ENCODE data around the gene APOM. TPM values are rescaled to one million over a fixed set of nuclear protein-coding genes. Genes with fewer than 3 reads are reported as not detected.

APOM gene
- total RNA-seq, 1 donor from 2014 or later, result 3.4 TPM

DNA sequence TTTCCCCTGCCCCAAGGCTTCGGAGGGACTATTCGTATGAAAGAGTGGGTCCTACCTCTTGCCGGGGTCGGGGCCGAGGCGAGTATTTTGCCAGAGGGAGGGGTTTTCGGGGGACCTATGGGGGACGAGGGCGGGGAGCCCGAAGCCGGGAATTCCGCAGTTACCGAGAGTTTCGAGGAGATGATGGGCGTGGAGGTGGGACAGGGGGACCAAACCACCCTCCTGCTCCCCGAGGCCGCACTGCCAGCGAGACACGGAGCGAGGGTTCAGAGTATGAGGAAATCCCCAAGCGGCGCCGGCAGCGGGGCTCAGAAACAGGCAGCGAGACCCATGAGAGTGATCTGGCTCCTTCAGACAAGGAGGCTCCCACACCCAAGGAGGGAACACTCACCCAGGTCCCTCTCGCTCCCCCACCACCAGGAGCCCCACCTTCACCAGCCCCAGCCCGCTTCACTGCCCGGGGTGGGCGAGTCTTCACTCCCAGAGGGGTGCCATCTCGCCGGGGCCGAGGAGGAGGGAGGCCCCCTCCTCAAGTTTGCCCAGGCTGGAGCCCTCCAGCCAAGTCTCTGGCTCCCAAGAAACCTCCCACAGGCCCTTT lies 23.9 kb upstream of the APOM start:
- no peak for DNase-seq (ENCODE audit: low spot score in 2 of 2, unreplicated experiment in 2 of 2)
- Mint-ChIP-seq H3K9me3 (no peaks in the 10 kb centered on the region), H3K27me3 (ENCODE audit: low read depth) (no peaks in the 10 kb centered on the region), H3K36me3 (peaks cover 48% of the 10 kb centered on the region), H3K27ac (peak overlapping the region; percentile 21), H3K4me1 (no peaks in the 10 kb centered on the region), H3K4me3 (no peak overlapping the region)
- TF ChIP-seq, protein P1, sequence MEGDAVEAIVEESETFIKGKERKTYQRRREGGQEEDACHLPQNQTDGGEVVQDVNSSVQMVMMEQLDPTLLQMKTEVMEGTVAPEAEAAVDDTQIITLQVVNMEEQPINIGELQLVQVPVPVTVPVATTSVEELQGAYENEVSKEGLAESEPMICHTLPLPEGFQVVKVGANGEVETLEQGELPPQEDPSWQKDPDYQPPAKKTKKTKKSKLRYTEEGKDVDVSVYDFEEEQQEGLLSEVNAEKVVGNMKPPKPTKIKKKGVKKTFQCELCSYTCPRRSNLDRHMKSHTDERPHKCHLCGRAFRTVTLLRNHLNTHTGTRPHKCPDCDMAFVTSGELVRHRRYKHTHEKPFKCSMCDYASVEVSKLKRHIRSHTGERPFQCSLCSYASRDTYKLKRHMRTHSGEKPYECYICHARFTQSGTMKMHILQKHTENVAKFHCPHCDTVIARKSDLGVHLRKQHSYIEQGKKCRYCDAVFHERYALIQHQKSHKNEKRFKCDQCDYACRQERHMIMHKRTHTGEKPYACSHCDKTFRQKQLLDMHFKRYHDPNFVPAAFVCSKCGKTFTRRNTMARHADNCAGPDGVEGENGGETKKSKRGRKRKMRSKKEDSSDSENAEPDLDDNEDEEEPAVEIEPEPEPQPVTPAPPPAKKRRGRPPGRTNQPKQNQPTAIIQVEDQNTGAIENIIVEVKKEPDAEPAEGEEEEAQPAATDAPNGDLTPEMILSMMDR (IDR thresholded peaks at IDR 0.05; ENCODE audit: unreplicated experiment), result no peak

DNA sequence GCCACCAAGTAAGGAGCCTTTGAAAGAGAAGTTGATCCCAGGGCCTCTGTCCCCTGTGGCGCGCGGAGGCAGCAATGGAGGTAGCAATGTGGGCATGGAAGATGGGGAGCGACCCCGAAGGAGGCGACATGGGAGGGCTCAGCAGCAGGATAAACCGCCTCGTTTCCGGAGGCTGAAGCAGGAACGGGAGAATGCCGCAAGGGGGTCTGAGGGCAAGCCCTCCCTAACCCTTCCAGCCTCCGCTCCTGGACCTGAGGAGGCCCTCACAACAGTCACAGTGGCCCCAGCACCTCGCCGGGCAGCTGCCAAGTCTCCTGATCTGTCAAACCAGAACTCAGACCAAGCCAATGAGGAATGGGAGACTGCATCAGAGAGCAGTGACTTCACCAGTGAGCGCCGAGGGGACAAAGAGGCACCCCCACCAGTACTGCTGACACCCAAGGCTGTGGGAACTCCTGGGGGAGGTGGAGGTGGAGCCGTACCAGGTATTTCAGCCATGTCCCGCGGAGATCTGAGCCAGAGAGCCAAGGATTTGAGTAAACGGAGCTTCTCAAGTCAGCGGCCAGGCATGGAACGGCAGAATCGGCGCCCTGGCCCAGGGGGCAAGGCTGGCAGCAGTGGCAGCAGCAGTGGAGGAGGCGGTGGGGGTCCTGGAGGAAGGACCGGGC lies 23.3 kb upstream of the APOM start:
- Mint-ChIP-seq H3K4me3 (no peak overlapping the region), H3K27ac (peak overlapping the region; percentile 21), H3K27me3 (ENCODE audit: low read depth) (no peaks in the 10 kb centered on the region), H3K9me3 (no peaks in the 10 kb centered on the region), H3K4me1 (no peaks in the 10 kb centered on the region), H3K36me3 (peaks cover 44% of the 10 kb centered on the region)
- TF ChIP-seq, protein P1 (IDR thresholded peaks at IDR 0.05; ENCODE audit: unreplicated experiment), result no peak
- DNase-seq (ENCODE audit: low spot score in 2 of 2, unreplicated experiment in 2 of 2), result no peak

DNA sequence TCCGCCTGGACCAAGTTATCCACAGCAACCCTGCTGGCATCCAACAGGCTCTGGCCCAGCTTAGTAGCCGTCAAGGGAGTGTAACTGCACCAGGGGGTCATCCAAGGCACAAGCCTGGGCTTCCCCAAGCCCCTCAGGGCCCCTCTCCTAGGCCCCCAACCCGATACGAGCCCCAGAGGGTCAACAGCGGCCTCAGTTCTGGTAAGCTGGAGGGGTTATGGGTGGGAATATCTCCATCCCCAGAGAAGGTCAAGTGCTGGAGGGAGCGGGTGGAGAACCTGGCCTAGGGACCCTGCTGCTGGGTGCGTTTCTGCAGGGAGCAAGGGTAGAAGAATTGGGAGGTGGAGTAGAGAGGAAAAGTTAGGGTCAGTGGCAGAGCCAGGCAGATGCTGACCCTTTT lies 22.2 kb upstream of the APOM start:
- no peak overlapping the region for H3K4me3 Mint-ChIP-seq
- H3K4me1 Mint-ChIP-seq, result no peaks in the 10 kb centered on the region
- TF ChIP-seq, protein P1 (IDR thresholded peaks at IDR 0.05; ENCODE audit: unreplicated experiment), result no peak
- H3K9me3 Mint-ChIP-seq, result no peaks in the 10 kb centered on the region
- H3K27me3 Mint-ChIP-seq (ENCODE audit: low read depth), result no peaks in the 10 kb centered on the region
- DNase-seq (ENCODE audit: low spot score in 2 of 2, unreplicated experiment in 2 of 2), result no peak
- H3K36me3 Mint-ChIP-seq, result peaks cover 36% of the 10 kb centered on the region
- H3K27ac Mint-ChIP-seq, result no peak overlapping the region

DNA sequence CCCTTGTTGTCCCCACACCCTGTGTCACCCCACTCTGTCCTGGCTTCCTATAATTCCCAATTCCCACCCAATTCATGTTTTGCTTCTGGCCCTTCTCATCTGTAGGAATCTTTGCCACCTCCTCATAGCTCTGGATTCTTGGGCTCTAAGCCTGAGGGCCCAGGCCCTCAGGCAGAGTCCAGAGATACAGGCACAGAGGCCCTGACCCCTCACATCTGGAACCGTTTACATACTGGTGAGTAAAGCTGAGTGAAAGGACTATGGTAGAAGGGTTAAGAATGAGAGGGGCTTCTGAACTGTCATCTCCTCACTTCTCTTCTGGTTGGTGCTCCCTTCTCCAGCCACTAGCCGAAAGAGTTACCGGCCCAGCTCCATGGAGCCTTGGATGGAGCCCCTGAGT lies 21.6 kb upstream of the APOM start:
- peak overlapping the region; percentile 48 for H3K27ac Mint-ChIP-seq
- no peak overlapping the region for H3K4me3 Mint-ChIP-seq
- TF ChIP-seq, protein P1 (IDR thresholded peaks at IDR 0.05; ENCODE audit: unreplicated experiment), result no peak
- DNase-seq (ENCODE audit: low spot score in 2 of 2, unreplicated experiment in 2 of 2), result no peak
- H3K36me3 Mint-ChIP-seq, result peaks cover 39% of the 10 kb centered on the region
- H3K27me3 Mint-ChIP-seq (ENCODE audit: low read depth), result no peaks in the 10 kb centered on the region
- H3K4me1 Mint-ChIP-seq, result no peaks in the 10 kb centered on the region
- no peaks in the 10 kb centered on the region for H3K9me3 Mint-ChIP-seq

DNA sequence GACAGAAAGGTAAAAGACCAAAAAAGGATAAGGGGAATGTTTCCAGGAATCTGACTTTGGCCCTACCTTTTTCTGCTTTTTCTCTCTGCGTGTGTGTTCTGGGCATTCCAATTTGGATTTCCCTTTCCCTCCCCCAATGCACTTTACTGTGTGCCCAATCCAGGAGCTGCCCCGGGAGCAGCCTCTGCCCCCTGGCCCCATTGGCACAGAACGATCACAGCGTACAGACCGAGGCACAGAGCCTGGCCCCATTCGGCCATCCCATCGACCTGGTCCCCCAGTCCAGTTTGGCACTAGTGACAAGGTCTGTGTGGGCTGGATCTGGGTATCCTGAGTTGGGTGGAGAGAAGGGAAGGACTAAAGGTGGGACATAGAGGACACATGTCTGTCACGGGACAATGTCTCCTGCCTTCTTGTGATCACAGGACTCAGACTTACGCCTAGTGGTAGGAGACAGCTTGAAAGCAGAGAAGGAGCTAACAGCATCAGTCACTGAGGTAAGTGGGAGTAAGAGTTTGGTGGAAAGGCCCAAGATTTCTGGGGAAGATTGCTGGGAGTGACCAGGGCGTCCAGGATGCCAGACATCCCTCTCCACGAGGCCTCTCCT lies 20.6 kb upstream of the APOM start:
- Mint-ChIP-seq H3K27ac (peak overlapping the region; percentile 50), H3K4me1 (no peaks in the 10 kb centered on the region), H3K4me3 (no peak overlapping the region), H3K27me3 (ENCODE audit: low read depth) (no peaks in the 10 kb centered on the region), H3K36me3 (peaks cover 37% of the 10 kb centered on the region), H3K9me3 (no peaks in the 10 kb centered on the region)
- no peak for DNase-seq (ENCODE audit: low spot score in 2 of 2, unreplicated experiment in 2 of 2)
- TF ChIP-seq, protein P1 (IDR thresholded peaks at IDR 0.05; ENCODE audit: unreplicated experiment), result no peak

All from mesothelial cell of epicardium (in vitro differentiated cells).